GM12873 (cell line): ENCODE results near the gene IL1RAPL1.

Experiments used
- TF ChIP-seq, protein P1 (sequence below): IDR thresholded peaks from 2 replicates; pipeline ENCODE4 v1.5.1; 2012; ENCODE audit warnings: low read depth, mild to moderate bottlenecking, moderate library complexity, low read length, control low read depth; ENCODE audit not compliant: insufficient read depth; ENCODE audit errors: missing control alignments

Gene IL1RAPL1

DNA sequence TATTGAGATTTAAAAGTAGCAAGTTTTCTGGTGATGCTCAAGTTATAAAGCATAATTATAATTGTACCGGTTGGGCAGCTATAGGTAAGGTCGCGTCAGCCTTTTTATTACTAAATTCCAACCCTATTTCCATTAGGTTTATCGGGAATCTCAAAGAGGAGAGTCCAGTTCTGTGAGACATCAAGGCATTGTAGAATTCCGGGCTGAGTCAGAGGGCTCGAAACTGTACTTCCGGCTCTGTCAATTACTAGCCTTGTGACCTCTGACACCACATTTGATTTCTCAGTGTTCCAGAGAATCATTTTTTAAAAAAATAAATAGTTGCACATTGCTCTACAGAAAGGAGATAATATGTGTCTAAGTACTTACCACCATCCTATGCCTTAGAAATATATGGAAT is 4.3 kb downstream of the IL1RAPL1 start:
- TF ChIP-seq, protein P1, sequence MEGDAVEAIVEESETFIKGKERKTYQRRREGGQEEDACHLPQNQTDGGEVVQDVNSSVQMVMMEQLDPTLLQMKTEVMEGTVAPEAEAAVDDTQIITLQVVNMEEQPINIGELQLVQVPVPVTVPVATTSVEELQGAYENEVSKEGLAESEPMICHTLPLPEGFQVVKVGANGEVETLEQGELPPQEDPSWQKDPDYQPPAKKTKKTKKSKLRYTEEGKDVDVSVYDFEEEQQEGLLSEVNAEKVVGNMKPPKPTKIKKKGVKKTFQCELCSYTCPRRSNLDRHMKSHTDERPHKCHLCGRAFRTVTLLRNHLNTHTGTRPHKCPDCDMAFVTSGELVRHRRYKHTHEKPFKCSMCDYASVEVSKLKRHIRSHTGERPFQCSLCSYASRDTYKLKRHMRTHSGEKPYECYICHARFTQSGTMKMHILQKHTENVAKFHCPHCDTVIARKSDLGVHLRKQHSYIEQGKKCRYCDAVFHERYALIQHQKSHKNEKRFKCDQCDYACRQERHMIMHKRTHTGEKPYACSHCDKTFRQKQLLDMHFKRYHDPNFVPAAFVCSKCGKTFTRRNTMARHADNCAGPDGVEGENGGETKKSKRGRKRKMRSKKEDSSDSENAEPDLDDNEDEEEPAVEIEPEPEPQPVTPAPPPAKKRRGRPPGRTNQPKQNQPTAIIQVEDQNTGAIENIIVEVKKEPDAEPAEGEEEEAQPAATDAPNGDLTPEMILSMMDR: no peak

DNA sequence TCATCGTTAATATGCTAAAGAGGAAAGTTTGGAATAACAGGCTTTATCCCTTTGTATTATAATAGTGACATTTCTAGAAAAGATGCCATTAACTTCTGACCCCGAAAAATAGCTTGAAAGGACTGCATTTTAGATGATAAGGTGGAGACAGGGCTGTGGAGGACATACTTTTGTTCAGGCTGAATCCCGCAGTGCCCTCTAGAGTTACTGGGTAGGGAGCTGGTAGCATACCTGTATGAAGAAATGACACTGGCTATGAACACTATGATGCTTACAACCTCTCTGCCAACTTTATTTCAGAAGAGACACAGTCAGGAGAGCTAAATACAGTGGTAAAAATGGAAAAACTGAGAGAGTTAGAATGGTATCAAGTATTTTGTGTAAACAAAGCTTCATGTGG is 8.1 kb downstream of the IL1RAPL1 start:
- TF ChIP-seq, protein P1: no peak

DNA sequence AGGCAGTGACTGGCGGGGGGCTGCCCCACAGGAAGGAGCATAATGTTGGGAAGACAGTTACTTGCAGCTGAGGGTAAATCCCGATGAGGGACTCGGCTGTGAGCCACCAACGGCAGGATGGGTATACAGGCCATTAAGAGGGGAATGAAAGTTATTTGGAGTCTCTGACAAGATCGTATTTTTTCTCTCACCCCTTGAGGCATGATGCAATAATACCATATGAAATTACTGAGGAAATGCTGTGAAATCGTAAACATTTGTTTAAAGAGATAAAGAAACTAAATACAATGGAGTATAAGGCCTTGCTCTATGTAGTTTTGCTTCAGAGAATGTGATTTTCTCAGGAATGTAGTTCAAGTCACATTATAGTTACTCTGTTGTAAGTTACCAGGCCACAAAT is 12.7 kb downstream of the IL1RAPL1 start:
- TF ChIP-seq, protein P1: no peak

DNA sequence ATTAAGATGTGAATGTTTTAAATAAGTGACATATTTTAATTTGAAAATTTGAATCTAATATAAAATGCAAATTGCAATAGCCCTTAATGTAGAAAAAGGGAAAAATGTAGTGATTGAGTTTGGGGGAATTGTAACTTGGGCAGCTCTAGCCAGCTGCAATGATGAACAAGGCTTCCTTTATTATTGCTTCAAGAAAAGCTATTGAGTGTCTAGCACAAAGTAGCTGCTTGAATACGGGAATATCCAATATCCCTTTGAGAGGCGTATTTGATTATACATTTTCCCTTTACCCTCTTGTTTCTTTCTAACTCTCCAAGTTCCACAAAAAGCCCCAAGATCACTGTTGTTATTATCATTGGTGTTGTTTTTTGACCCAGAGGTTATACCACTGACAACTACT is 21.8 kb downstream of the IL1RAPL1 start:
- TF ChIP-seq, protein P1: no peak

DNA sequence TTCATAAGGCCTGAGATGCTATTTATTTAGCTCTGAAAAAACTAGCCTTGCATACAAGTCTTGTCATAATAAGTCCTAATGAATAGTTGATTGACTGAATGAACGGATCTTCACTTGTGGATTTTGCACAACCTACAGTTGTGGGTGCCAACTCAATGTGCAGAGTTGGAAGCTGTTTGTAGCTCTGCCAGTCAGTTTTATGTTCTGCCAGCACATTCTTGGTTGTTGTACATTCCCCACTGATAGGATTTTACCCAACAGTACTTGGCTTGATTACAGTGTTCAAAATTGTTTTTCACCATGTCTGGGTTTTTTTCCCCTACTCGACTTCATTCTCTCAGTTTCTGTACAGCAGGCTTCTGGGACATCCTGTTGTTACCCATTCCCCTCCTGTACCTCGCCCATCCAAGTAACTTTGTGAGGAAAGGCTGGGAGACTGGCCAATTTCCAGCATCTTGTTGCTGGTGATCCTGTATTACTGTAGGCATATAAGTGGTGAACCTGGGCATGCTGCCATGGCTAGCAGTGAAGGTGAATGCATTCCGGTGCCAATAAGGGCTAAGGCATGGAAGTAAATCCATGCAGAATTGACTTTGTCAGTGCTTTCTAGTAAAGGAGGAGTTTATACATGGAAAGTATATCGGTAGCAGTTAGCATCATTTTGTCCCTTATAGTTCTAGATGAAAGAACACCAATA is 22.8 kb downstream of the IL1RAPL1 start:
- TF ChIP-seq, protein P1: no peak

DNA sequence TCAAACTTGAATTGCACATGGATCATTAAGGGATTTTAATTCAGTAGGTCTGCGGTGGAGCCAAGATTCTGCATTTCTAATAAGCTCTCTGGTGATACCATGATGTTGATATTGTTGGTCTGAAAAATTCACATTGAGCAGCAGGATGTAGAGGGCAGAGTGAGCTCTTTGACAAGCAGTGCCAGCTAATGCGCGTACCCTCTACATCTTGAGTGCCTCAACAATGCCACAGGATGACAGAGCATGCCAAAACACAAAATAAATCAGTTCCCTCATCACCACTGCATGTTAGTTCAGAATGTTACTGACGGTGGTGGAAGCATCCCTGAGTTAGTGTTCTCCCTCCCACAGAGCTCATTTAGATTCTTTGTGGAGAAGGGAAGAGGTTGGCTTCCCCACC is 23.5 kb downstream of the IL1RAPL1 start:
- TF ChIP-seq, protein P1: no peak

DNA sequence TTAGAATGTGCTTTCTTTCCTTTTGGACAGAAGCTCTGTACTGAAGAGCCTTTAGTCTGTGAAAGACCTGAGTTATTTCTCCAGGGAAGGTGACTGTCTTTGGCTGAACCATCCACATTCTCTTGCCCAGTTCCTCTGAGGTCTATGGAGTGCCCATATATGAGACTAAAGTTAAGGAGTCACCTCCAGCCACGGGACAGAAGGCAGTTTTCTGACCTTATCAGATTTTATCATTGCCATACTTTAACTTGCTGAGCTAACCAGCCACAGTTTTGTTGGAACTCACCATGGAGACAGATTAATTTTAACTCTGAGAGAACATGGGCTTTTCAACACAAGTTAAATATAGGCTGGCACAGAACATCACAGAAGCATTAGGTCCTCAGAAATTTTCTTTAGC is 26.3 kb downstream of the IL1RAPL1 start:
- TF ChIP-seq, protein P1: no peak

DNA sequence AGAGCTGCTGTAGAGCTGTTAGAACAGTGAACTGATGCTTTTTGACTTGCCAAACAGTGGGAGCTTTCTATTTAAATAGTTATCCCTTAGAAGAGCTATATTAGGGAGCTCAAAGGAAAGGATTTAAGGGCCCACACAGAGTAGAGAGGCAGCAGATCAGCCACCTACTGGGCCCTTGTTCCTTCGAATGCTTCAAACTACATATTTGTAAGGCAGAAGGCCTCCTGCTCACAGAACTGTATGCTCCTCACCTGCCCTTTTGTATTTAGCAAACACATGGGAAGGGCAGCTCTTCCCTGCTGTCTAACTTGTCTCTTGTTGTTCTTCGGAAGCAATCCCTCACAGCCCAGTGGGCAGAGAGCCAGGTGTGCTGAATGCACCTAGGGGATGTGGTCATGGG is 38.0 kb downstream of the IL1RAPL1 start:
- TF ChIP-seq, protein P1: no peak
